Measurements from ENCODE around the gene OR4X1.

GRCh38 chr11:48270621-48271020, 7.0 kb downstream of the OR4X1 start:
- TF ChIP-seq CTCF (IDR thresholded peaks at IDR 0.05; ENCODE audit: extremely low read depth in 1 of 2, insufficient read depth in 1 of 2, low read depth in 1 of 2, low read length in 2 of 2) = no peak
- TF ChIP-seq POLR2AphosphoS5 (IDR thresholded peaks at IDR 0.05; ENCODE audit: insufficient read depth, low read depth, low read length) = no peak
- no peak for TF ChIP-seq EZH2 (IDR thresholded peaks at IDR 0.05; ENCODE audit: borderline replicate concordance, low read depth, low read length, severe bottlenecking)
- TF ChIP-seq POLR2A (IDR thresholded peaks at IDR 0.05; ENCODE audit: low read depth, low read length) = no peak
- no peak for TF ChIP-seq MYC (IDR thresholded peaks at IDR 0.05; ENCODE audit: low read depth, low read length)

Measured in endothelial cell of umbilical vein (primary cell).